Retinal pigment epithelial cell (primary cell): ENCODE results near the gene C1orf198.

Experiments
- DNase-seq: peaks from one replicate; pipeline ENCODE4 v3.0.0-alpha.2; 2010; ENCODE audit warnings: low read depth
- H3K4me3 ChIP-seq: 2 replicates; pipeline ENCODE4 v1.5.1; 2011; ENCODE audit warnings: mild to moderate bottlenecking, low read length, control low read depth, moderate library complexity
- CTCF ChIP-seq: conservative IDR thresholded peaks from 2 replicates; pipeline ENCODE4 v1.5.1; 2011; ENCODE audit warnings: low read depth, low read length, control low read depth, inconsistent platforms

The C1orf198 gene

GRCh38 chr1:230877146-230877923 is 9.0 kb upstream of the C1orf198 start:
- no peak overlapping the region for H3K4me3 ChIP-seq
- no peak for DNase-seq
- TF ChIP-seq CTCF, result no peak

GRCh38 chr1:230876660-230877059 is 8.3 kb upstream of the C1orf198 start:
- no peak overlapping the region for H3K4me3 ChIP-seq
- no peak for TF ChIP-seq CTCF
- no peak for DNase-seq

GRCh38 chr1:230875370-230875769 is 7.0 kb upstream of the C1orf198 start:
- TF ChIP-seq CTCF, result no peak
- no peak for DNase-seq
- H3K4me3 ChIP-seq, result no peak overlapping the region

- H3K4me3 ChIP-seq, result no peak overlapping the region
- DNase-seq, result no peak
- no peak for TF ChIP-seq CTCF
Measured at GRCh38 chr1:230870916-230871315, 2.6 kb upstream of the C1orf198 start.

GRCh38 chr1:230869500-230869899 is 1.2 kb upstream of the C1orf198 start:
- no peak for DNase-seq
- no peak for TF ChIP-seq CTCF
- H3K4me3 ChIP-seq, result peak overlapping the region; percentile 49

- DNase-seq, result no peak
- peak overlapping the region; percentile 49 for H3K4me3 ChIP-seq
Measured at GRCh38 chr1:230868736-230869385, 540 bp upstream of the C1orf198 start.

More at GRCh38 chr1:230868736-230869385, 540 bp upstream of the C1orf198 start:
- TF ChIP-seq CTCF, result no peak
